IPS-20b (cell line): ENCODE measurements around the gene GCAT.

Experiments
- H3K27ac ChIP-seq: one replicate; pipeline ENCODE4 v1.5.1; 2013; ENCODE audit warnings: low read length
- H3K27me3 ChIP-seq: 2 replicates; pipeline ENCODE4 v1.6.1; 2013; ENCODE audit warnings: mild to moderate bottlenecking, low read length, inconsistent platforms; ENCODE audit not compliant: insufficient read depth
- H3K36me3 ChIP-seq: 2 replicates; pipeline ENCODE4 v1.6.1; 2013; ENCODE audit warnings: low read depth, mild to moderate bottlenecking, inconsistent platforms, low read length, moderate library complexity; ENCODE audit not compliant: insufficient read depth
- H3K4me1 ChIP-seq: 2 replicates; pipeline ENCODE4 v1.6.1; 2013; ENCODE audit warnings: mild to moderate bottlenecking, control low read depth, inconsistent platforms, low read length, moderate library complexity; ENCODE audit not compliant: insufficient read depth
- H3K4me3 ChIP-seq: 2 replicates; pipeline ENCODE4 v1.5.1; 2013; ENCODE audit warnings: mild to moderate bottlenecking, low read length, inconsistent platforms
- H3K9ac ChIP-seq: 2 replicates; pipeline ENCODE4 v1.6.1; 2013; ENCODE audit warnings: low read depth, mild to moderate bottlenecking, inconsistent platforms, low read length, moderate library complexity
- H3K9me3 ChIP-seq: 2 replicates; pipeline ENCODE4 v1.6.1; 2013; ENCODE audit warnings: mild to moderate bottlenecking, low read depth, low read length, inconsistent platforms; ENCODE audit not compliant: insufficient read depth

Gene GCAT

GRCh38 chr22:37854946-37855345 is 47.2 kb downstream of the GCAT start:
- Histone ChIP-seq H3K9me3 (no peaks in the 10 kb centered on the region), H3K9ac (no peak overlapping the region), H3K36me3 (peaks cover 92% of the 10 kb centered on the region), H3K27me3 (no peaks in the 10 kb centered on the region), H3K4me3 (no peak overlapping the region), H3K4me1 (no peaks in the 10 kb centered on the region), H3K27ac (no peak overlapping the region)

GRCh38 chr22:37855462-37855861 is 47.7 kb downstream of the GCAT start:
- no peak overlapping the region for H3K27ac ChIP-seq
- H3K36me3 ChIP-seq, result peaks cover 96% of the 10 kb centered on the region
- no peaks in the 10 kb centered on the region for H3K4me1 ChIP-seq
- H3K4me3 ChIP-seq, result no peak overlapping the region
- H3K9me3 ChIP-seq, result no peaks in the 10 kb centered on the region
- H3K9ac ChIP-seq, result no peak overlapping the region
- no peaks in the 10 kb centered on the region for H3K27me3 ChIP-seq

- no peak overlapping the region for H3K9ac ChIP-seq
- H3K4me1 ChIP-seq, result no peaks in the 10 kb centered on the region
Observed at GRCh38 chr22:37860796-37861421, 53.2 kb downstream of the GCAT start.

GRCh38 chr22:37862570-37863325 is 55.0 kb downstream of the GCAT start:
- no peaks in the 10 kb centered on the region for H3K9me3 ChIP-seq
- H3K36me3 ChIP-seq, result peaks cover 95% of the 10 kb centered on the region
- no peaks in the 10 kb centered on the region for H3K4me1 ChIP-seq
- H3K27me3 ChIP-seq, result no peaks in the 10 kb centered on the region
- H3K4me3 ChIP-seq, result no peak overlapping the region
- H3K9ac ChIP-seq, result no peak overlapping the region
- no peak overlapping the region for H3K27ac ChIP-seq

More at GRCh38 chr22:37860796-37861421, 53.2 kb downstream of the GCAT start:
- no peak overlapping the region for H3K4me3 ChIP-seq
- H3K27ac ChIP-seq, result no peak overlapping the region
- peaks cover 97% of the 10 kb centered on the region for H3K36me3 ChIP-seq
- H3K27me3 ChIP-seq, result no peaks in the 10 kb centered on the region
- no peaks in the 10 kb centered on the region for H3K9me3 ChIP-seq

GRCh38 chr22:37865510-37865909 is 57.8 kb downstream of the GCAT start:
- H3K36me3 ChIP-seq, result peaks cover 97% of the 10 kb centered on the region
- H3K9me3 ChIP-seq, result no peaks in the 10 kb centered on the region
- no peak overlapping the region for H3K4me3 ChIP-seq
- no peak overlapping the region for H3K27ac ChIP-seq
- H3K4me1 ChIP-seq, result no peaks in the 10 kb centered on the region; the same call in 1 of the 2 replicates
- H3K9ac ChIP-seq, result no peak overlapping the region
- no peaks in the 10 kb centered on the region for H3K27me3 ChIP-seq
